Left ventricle myocardium inferior (tissue), 1 donor: ENCODE data around the gene PCCA. TPM values are rescaled to one million over a fixed set of nuclear protein-coding genes. Genes with fewer than 3 reads are reported as not detected.

ENCODE experiments used
- DNase-seq: peaks from one replicate; pipeline ENCODE4 v3.0.0-alpha.2; 2020
- H3K27ac ChIP-seq: fragments of 200-600 bp; replicated peaks from 2 replicates; pipeline ENCODE4 v1.8.0; 2021
- H3K27me3 ChIP-seq: fragments of 200-600 bp; 2 replicates; pipeline ENCODE4 v1.8.0; 2021; ENCODE audit warnings: low read depth
- H3K36me3 ChIP-seq: fragments of 200-600 bp; 2 replicates; pipeline ENCODE4 v1.8.0; 2021
- H3K4me1 ChIP-seq: fragments of 200-600 bp; 2 replicates; pipeline ENCODE4 v1.8.0; 2021
- H3K4me3 ChIP-seq: fragments of 200-600 bp; 2 replicates; pipeline ENCODE4 v1.8.0; 2021; ENCODE audit warnings: mild to moderate bottlenecking, moderate library complexity
- H3K9me3 ChIP-seq: fragments of 200-600 bp; replicated peaks from 2 replicates; pipeline ENCODE4 v1.8.0; 2021
- intact Hi-C: fragments of 100-400 bp; cut with micrococcal nuclease; formaldehyde crosslinking; loops from one replicate; pipeline ENCODE4 v1.11.0; 2022
- total RNA-seq: library from RNA; stranded (reverse); fragmentation: NEBNext Ultra II Directional; extraction: Animal tissue kit (Norgen Biotek cat#: 25700); gene quantifications from one replicate; pipeline ENCODE4 v1.2.1, GENCODE V29; 2021
- TF ChIP-seq, protein P1 (sequence below): fragments of 200-600 bp; IDR thresholded peaks from 2 replicates; pipeline ENCODE4 v1.8.0; 2021; ENCODE audit warnings: antibody characterized with exemption, mild to moderate bottlenecking, borderline replicate concordance
- donor health status: DM: no; HTN: yes; CAD: no; lungs with severe emphysema.

Gene PCCA
- total RNA-seq, 1 donor from 2014 or later, result 65.4 TPM

DNA sequence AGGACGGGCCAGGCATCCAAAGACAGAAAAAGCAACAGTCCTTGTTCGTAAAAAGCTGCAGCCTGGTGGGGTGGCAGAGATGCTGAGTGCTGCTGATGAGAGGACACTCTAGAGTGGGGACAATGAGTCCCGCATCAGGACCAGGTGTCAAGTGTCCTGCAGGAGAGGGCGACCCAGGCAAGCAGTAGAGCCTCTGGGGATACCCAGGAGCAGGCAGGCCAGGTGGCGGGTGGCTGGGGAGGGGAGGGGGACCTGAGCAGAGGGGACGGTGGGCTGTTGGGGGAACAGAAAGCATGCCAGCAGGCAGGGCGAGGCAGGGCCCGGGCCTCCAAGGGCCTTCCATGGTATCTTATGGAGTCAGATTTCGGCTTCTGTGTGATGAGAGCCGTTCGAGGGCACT lies 463.9 kb downstream of the PCCA start:
- Histone ChIP-seq H3K36me3 (no peaks in the 10 kb centered on the region), H3K27ac (no peak overlapping the region), H3K27me3 (no peaks in the 10 kb centered on the region), H3K9me3 (peaks cover 4% of the 10 kb centered on the region), H3K4me1 (no peaks in the 10 kb centered on the region), H3K4me3 (no peak overlapping the region)
- intact Hi-C loops, result no loop called here
- TF ChIP-seq, protein P1, sequence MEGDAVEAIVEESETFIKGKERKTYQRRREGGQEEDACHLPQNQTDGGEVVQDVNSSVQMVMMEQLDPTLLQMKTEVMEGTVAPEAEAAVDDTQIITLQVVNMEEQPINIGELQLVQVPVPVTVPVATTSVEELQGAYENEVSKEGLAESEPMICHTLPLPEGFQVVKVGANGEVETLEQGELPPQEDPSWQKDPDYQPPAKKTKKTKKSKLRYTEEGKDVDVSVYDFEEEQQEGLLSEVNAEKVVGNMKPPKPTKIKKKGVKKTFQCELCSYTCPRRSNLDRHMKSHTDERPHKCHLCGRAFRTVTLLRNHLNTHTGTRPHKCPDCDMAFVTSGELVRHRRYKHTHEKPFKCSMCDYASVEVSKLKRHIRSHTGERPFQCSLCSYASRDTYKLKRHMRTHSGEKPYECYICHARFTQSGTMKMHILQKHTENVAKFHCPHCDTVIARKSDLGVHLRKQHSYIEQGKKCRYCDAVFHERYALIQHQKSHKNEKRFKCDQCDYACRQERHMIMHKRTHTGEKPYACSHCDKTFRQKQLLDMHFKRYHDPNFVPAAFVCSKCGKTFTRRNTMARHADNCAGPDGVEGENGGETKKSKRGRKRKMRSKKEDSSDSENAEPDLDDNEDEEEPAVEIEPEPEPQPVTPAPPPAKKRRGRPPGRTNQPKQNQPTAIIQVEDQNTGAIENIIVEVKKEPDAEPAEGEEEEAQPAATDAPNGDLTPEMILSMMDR, result no peak
- DNase-seq, result no peak

DNA sequence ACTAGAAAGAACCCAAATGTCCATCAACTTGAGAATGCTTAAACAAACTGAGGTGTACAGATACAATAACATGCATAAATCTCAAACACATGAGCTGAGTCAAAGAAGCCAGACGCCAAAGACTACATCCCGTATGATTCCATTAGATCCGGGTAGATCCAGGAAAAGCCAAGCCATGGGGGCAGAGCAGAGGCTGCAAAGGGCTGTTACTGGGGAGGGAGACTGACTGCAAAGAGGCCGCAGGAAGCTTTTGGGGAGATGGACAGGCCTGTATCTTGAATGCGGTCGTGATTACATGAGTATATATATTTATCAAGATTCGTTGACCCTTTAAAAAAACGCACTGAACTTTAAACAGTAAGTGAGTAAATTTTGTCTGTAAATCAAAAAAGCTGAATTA lies 471.0 kb downstream of the PCCA start:
- no peaks in the 10 kb centered on the region for H3K4me1 ChIP-seq
- TF ChIP-seq, protein P1, result no peak
- no peak for DNase-seq
- H3K4me3 ChIP-seq, result no peak overlapping the region
- H3K36me3 ChIP-seq, result no peaks in the 10 kb centered on the region
- H3K27me3 ChIP-seq, result no peaks in the 10 kb centered on the region
- intact Hi-C loops, result no loop called here
- peaks cover 4% of the 10 kb centered on the region for H3K9me3 ChIP-seq
- no peak overlapping the region for H3K27ac ChIP-seq

DNA sequence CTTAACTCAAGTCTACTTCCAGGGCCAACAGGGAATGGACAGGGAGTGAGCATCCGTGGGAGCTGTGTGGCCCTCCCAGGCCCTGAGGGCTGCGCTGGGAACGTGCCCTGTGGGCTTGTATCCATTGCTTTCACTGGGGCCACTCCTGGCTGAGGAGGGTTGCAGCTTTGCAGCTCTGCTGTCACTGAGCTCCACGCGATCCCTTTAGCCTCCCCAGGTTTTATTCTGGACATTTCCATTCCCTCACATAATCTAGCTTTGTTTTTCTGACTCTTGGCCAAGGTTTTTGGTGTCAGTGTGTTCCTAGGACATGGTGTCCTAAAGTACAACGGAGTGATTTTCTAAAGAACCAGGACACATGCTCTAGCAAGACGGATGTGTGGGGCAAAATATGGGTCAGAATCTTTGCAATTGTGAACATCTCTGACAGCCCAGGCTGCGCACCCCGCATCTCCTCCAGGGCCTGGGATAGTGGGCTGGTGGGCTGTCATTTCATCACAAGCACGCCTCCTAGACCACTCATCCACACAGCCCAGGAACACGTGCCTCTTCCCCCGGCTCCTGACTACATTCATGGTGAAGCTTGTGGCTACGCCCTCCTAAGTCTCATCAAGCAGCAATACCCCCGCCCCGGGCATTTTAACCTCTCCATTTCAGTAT lies 471.7 kb downstream of the PCCA start:
- no peak overlapping the region for H3K4me3 ChIP-seq
- H3K36me3 ChIP-seq, result no peaks in the 10 kb centered on the region
- TF ChIP-seq, protein P1, result no peak
- no peaks in the 10 kb centered on the region for H3K27me3 ChIP-seq
- no peaks in the 10 kb centered on the region for H3K4me1 ChIP-seq
- H3K9me3 ChIP-seq, result peaks cover 3% of the 10 kb centered on the region
- intact Hi-C loops, result no loop called here
- no peak for DNase-seq
- no peak overlapping the region for H3K27ac ChIP-seq

DNA sequence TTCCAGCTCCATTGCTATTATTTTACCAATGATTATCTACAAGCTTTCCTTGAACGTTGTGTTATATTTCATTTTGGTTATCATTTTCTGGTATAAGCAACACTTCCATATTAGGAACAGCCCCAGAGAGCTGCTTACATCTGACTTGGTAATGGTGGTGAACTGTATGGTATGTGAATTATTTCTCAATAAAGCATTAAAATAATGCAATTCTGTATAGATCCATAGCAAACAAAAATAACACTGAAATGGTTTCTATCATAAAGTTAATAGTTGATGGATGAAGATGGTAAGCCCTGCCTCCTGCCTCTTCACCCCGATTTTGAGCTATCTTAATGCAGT lies 472.2 kb downstream of the PCCA start:
- intact Hi-C loops, result no loop called here
- peaks cover 7% of the 10 kb centered on the region for H3K9me3 ChIP-seq
- no peaks in the 10 kb centered on the region for H3K27me3 ChIP-seq
- DNase-seq, result no peak
- H3K36me3 ChIP-seq, result no peaks in the 10 kb centered on the region
- H3K4me3 ChIP-seq, result no peak overlapping the region
- no peaks in the 10 kb centered on the region for H3K4me1 ChIP-seq
- H3K27ac ChIP-seq, result no peak overlapping the region
- TF ChIP-seq, protein P1, result no peak

DNA sequence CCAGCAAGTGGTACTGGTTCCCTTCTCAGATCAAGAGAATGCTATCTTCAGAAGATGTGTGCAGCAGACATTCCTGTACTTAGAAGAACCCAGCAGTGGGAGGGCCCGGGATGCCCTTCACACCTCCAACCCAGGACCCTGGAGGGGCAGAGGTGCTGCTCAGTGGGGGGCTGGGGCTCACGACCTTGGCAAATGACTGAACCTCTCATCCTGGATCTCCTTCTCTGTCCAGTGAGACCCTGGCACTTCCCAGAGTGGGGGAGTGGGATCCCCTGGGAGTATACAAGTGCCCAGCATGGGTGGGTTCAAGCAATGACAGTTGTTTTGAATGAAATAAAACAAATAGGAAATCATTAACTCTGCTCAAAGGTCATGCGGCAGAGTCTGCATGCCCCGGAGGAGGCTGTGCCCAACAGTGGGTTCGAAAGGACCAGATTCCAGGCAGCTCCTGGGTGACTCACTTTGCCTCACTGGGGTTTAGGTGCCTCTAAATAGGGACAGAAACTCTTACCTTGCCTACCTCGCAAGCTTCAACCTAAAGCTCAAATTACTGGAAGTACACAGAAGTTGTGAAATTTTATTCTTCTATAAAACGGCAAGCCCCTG lies 472.8 kb downstream of the PCCA start:
- no peaks in the 10 kb centered on the region for H3K36me3 ChIP-seq
- H3K4me1 ChIP-seq, result no peaks in the 10 kb centered on the region
- H3K27me3 ChIP-seq, result no peaks in the 10 kb centered on the region
- DNase-seq, result no peak
- intact Hi-C loops, result no loop called here
- no peak overlapping the region for H3K27ac ChIP-seq
- no peak overlapping the region for H3K4me3 ChIP-seq
- H3K9me3 ChIP-seq, result peaks cover 12% of the 10 kb centered on the region
- TF ChIP-seq, protein P1, result no peak
